A549 (cell line): ENCODE measurements around the gene LMAN2L.

Experiments used
- CEBPB ChIP-seq, 2 experiments: fragments of >200 bp in 1 of 2; sonication (Bioruptor Twin) in 1 of 2; formaldehyde crosslinking in 1 of 2; IDR thresholded peaks; 2 replicates each; pipeline ENCODE4 v1.6.1; 2012 to 2016
- CHD4 ChIP-seq: fragments of 200-600 bp; sonication (generic); IDR thresholded peaks from 2 replicates; pipeline ENCODE4 v1.6.1; 2016; ENCODE audit warnings: antibody characterized with exemption, mild to moderate bottlenecking, borderline replicate concordance
- EP300 ChIP-seq, 2 experiments: fragments of >200 bp; sonication (Bioruptor Twin); formaldehyde crosslinking; IDR thresholded peaks; 2 replicates in 1 of 2; 3 replicates in 1 of 2; pipeline ENCODE4 v1.6.1; 2016 to 2017
- KDM1A ChIP-seq: fragments of 200-600 bp; sonication (generic); IDR thresholded peaks from 2 replicates; pipeline ENCODE4 v1.6.1; 2016; ENCODE audit warnings: low read depth, mild to moderate bottlenecking
- MAFK ChIP-seq: fragments of 450-650 bp; IDR thresholded peaks from 2 replicates; pipeline ENCODE4 v1.6.1; 2014; ENCODE audit not compliant: partially characterized antibody
- POLR2A ChIP-seq: IDR thresholded peaks from 2 replicates; pipeline ENCODE4 v1.6.1; 2012; ENCODE audit warnings: mild to moderate bottlenecking, low read length
- TP53 ChIP-seq: fragments of 250-450 bp; sonication (Bioruptor Pico); IDR thresholded peaks from 2 replicates; pipeline ENCODE4 v1.5.0; 2021; ENCODE audit warnings: mild to moderate bottlenecking, moderate library complexity
- TF ChIP-seq, protein P1 (sequence below): fragments of >200 bp; sonication (Bioruptor Twin); formaldehyde crosslinking; IDR thresholded peaks from 3 replicates; pipeline ENCODE4 v1.5.1; 2016
- TF ChIP-seq, protein P2 (sequence below): IDR thresholded peaks from 2 replicates; pipeline ENCODE4 v1.6.1; 2012; ENCODE audit warnings: low read depth, borderline replicate concordance
- TF ChIP-seq, protein P3 (sequence below): IDR thresholded peaks from 2 replicates; pipeline ENCODE4 v1.6.1; 2012

DNA sequence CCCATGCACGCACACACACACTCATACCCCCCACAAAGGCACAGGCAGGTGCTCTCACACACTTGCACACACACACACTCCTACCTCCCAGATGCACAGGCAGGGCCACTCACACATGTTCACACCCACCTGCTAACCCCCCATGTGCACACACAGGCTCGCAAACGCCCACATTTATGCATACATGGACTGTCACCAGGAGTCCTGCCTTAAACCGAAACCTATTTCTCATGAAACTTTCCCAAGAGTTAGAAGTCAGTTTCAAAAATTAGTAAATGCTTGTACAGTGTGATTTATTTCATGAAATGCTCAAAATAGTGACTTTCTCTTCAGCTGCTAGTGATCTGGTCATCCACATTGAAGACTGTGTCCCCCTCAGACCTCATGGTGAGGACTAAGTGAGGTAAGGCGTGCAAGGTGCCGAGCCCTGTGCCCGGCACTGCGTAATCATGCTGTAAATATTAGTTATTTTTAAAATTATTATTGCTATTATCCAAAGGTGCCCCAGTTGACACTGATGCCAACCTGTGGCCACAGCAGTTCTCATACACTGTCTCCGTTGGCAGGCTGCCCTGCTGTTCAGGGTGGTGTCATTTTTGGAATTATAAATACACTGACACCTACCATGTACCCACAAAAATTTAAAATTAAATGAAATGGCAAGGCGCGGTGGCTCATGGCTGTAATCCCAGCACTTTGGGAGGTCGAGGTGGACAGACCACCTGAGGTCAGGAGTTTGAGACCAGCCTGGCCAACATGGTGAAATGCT lies 33.2 kb upstream of the LMAN2L start:
- TF ChIP-seq, protein P1, sequence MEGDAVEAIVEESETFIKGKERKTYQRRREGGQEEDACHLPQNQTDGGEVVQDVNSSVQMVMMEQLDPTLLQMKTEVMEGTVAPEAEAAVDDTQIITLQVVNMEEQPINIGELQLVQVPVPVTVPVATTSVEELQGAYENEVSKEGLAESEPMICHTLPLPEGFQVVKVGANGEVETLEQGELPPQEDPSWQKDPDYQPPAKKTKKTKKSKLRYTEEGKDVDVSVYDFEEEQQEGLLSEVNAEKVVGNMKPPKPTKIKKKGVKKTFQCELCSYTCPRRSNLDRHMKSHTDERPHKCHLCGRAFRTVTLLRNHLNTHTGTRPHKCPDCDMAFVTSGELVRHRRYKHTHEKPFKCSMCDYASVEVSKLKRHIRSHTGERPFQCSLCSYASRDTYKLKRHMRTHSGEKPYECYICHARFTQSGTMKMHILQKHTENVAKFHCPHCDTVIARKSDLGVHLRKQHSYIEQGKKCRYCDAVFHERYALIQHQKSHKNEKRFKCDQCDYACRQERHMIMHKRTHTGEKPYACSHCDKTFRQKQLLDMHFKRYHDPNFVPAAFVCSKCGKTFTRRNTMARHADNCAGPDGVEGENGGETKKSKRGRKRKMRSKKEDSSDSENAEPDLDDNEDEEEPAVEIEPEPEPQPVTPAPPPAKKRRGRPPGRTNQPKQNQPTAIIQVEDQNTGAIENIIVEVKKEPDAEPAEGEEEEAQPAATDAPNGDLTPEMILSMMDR = no peak
- TF ChIP-seq, protein P2, sequence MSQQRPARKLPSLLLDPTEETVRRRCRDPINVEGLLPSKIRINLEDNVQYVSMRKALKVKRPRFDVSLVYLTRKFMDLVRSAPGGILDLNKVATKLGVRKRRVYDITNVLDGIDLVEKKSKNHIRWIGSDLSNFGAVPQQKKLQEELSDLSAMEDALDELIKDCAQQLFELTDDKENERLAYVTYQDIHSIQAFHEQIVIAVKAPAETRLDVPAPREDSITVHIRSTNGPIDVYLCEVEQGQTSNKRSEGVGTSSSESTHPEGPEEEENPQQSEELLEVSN = no peak
- TF ChIP-seq CHD4 = no peak
- no peak for TF ChIP-seq POLR2A
- no peak for TF ChIP-seq MAFK
- no peak for TF ChIP-seq EP300 (IDR thresholded peaks at IDR 0.05)
- no peak for TF ChIP-seq KDM1A
- TF ChIP-seq, protein P3, sequence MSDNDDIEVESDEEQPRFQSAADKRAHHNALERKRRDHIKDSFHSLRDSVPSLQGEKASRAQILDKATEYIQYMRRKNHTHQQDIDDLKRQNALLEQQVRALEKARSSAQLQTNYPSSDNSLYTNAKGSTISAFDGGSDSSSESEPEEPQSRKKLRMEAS = no peak
- TF ChIP-seq CEBPB (IDR thresholded peaks at IDR 0.05) = no peak
- TF ChIP-seq TP53 = no peak
